ENCODE results near the gene IKBIP.
"Not testable (repeated sequence)": the region's sequence is repeated elsewhere in the genome, so short reads cannot be mapped to it uniquely, and the experiment has no call there.

IKBIP gene, protein sequence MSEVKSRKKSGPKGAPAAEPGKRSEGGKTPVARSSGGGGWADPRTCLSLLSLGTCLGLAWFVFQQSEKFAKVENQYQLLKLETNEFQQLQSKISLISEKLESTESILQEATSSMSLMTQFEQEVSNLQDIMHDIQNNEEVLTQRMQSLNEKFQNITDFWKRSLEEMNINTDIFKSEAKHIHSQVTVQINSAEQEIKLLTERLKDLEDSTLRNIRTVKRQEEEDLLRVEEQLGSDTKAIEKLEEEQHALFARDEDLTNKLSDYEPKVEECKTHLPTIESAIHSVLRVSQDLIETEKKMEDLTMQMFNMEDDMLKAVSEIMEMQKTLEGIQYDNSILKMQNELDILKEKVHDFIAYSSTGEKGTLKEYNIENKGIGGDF

DNA sequence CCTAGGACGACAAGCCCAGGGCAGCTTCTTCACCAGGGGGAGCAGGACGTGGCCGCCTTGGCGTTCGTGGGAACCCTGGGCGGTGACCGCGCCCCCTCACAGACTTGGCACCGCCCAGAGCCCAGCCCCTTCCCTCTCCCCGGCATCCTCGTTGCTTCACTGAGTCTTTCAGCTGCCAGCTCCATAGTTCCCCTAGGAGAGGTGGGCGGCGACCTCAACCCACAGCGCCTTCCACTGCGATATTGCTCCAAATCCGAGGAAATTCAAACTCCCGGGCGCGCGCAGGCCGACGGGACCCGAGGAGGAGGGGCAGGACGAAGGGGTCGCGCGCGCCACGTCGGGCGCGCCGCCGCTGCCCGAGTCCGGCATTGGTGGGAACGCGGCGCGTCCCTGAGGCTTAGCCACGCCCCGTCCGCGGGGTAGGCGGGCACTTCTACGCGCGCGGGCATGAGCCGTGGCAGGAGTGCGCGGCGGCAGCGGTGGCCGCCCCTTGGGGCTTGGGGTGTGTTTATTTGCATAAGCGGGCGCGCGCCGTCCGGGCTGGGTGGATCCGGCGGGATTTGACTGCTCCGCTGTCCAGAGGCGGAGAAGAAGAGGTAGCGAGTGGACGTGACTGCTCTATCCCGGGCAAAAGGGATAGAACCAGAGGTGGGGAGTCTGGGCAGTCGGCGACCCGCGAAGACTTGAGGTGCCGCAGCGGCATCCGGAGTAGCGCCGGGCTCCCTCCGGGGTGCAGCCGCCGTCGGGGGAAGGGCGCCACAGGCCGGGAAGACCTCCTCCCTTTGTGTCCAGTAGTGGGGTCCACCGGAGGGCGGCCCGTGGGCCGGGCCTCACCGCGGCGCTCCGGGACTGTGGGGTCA, at the start of gene IKBIP, which contains the start of gene APAF1:
Gene IKBIP (minus strand): TSS at position 77 of the 860 bp plus-strand sequence. CDS start 87 bp downstream, outside the sequence.
Gene APAF1 (plus strand): TSS at position 579 of the 860 bp plus-strand sequence. CDS start 3,070 bp downstream, outside the sequence.
- DNase-seq = peak; percentile 34 to 99 (median 92)

DNA sequence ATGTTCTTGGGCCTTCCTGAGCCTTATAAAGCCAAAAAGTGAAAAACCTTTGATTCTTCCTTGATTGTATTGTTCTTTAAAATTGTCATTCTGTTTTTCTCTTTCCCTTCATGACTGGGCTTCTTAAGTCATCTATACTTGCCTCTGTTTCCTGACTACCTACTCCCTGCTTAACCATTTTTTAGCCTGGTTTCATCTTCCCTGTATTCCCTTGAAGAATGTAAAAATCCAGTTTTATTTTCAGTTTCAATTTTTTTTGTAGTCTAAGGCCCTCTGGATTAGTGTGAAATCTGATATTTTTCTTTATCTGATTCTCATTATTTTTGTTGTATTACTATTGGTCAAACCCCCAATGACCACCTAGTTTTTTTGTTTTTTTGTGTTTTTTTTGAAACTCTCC, 46.8 kb upstream of the IKBIP start:
- DNase-seq = no peak

DNA sequence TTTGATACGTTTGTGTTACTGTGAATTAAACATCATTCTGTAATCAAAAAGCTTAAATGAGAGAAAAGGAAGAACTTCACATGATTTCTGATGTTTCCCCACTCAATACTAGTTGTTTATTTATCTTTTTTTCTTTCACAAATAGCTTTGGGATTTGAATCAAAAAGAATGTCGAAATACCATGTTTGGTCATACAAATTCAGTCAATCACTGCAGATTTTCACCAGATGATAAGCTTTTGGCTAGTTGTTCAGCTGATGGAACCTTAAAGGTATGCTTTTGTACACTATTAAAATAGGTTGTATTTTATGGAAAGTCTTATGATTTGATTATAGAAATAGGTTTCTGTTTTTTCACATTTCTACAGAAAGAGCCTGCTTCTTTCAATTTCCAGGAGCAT, 42.0 kb upstream of the IKBIP start:
- DNase-seq = no peak

DNA sequence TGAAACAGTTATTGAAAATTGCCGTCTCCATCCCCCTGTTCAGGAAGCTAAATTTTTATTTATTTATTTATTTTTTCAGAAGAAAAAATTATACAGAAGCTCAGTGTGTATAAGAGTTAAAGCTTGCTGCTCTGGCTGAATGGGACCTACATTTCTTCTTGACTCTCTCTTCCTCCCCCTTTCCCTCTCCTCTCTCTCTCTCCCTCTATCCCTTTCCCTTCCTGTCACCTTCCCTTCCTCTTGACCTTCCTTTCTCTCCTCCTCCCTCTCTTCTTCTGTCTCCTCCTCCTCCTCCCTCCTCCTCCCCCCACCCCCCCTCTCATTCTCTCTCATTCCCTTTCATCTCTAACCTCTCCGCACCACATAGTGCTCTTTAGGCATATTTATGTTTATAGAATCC, 39.6 kb upstream of the IKBIP start:
- DNase-seq = no peak

DNA sequence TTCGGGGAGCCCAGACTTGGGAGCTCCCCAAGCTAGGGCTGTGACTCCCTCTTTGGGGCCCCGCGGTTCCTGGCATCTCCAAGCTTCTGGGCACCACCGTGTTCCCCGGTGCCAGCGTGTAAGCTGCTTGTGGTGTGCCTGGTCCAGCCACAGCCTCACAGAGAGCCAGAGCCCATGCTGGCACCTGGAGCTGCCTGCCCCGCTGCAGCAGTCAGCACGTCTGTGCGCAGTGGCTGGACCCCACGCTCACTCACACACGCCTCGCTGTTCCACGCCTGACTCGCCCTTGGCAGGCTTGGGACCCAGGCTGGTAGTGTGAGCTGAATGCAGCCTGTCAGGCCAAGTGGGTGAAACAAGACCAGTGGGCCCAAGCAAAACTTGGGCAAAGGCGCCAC, 35.0 kb upstream of the IKBIP start:
- no peak for DNase-seq

DNA sequence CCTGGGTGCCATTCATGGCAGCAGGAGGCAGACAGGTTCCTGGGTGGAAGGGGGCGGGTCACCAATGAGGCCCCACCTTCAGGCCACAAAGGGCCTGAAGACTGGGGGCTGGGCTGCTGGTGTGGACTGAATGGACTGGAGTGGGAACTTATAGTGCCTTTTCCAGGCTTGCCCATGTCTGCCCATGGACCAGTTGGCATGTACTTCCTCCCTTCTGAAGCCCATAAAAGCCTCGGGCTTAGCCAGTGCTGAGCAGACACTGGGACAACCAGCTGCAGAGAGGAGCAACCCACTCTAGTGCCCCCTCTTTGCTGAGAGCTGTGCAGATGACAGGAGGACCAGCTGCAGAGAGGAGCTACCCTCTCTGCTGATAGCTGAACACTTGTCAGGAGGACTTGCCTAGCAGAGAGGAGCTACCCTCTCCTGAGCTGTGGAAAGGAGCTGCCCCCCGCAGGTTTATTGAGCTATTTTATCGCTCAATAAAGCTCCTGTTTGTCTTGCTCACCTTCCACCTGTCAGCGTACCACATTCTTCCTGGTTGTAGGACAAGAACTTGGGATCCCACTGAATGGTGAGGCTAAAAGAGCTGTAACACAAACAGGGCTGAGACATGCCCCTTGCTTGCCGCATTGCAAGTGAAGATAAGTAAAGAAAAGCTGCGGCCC, 34.5 kb upstream of the IKBIP start:
- no peak for DNase-seq

DNA sequence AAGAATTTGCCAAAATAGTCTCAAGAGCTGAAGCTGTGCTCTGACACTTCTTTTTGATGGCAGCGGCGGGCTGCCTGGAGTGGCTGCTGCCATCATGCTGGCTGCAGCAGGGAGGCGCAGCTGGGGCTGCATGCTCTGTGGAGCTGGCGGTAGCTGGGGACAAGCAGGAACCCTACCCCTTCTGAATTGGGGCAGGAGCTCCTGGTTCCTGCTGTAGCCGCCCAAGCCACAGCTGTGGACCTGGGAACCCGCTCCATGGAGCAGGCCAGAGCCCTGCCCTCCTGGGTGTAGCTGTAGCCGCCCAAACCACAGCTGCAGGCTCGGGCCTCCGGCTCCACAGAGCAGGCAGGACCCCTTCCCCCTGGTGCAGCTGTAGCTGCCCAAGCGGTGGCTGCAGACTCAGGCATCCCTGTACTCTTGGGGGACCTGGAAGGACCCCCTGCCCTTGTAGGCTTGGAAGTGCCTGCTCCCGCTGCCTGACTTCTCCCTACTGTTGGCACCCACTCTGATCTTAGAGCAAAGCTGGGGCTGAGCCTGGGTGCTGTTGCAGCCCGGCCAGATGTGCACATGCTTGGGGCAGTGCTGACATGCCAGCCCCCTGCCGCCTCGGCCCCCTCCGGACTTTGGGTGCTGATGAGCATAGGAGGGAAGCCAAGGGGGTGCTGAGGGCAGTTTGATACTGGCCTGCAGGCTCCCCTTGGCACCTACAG, 33.8 kb upstream of the IKBIP start:
- DNase-seq = no peak

DNA sequence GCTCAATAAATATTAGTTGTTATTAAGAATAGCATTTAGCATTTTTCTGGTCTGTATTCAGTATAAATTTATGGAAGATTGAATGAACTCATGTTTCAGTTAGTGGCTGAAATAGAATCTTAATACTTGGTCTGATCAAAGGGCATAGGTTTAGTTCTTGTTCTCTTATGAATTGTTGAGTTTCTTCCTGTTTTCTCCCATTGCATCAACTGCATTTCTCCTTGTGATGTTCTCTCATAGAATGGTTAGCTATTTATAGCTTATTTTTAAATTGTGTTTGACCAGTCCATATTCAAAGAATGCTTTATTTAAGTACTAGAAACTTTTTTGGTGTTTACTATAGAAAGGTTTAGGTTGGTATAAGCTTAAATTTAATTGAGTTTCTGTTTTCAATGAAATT, 30.3 kb upstream of the IKBIP start:
- no peak for DNase-seq

DNA sequence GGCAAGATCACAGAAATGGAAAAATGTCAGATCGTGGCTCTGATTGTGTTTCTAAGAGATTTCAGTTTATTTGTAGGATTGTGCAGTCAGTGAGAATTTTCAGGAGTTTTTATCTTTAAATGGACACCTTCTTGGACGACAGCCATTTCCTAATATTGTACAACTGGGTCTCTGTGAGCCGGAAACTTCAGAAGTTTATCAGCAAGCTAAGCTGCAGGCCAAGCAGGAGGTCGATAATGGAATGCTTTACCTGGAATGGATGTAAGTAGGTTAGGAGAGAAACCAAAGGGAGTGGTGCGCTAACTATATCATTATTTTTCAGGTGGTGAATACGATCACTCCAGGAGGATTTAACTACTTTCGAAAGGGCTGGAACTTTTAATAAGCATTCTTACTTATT, 26.9 kb upstream of the IKBIP start:
- no peak for DNase-seq

DNA sequence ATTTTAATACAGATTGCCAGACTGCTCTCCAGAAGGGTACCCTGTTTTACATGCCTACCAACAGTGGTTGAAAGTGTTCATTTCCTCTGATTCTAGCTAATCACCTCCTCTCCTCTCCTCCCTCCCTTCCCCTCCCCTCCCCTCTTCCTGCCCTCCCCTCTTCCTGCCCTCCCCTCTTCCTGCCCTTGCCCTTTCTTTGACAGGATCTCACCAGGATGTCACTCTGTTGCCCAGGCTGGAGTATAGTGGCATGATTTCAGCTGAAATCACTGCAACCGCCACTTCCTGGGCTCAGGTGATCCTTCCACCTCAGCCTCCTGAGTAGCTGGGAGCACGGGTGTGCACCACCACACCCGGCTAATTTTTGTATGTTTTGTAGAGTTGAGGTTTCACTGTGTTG, 25.2 kb upstream of the IKBIP start:
- DNase-seq = no peak

DNA sequence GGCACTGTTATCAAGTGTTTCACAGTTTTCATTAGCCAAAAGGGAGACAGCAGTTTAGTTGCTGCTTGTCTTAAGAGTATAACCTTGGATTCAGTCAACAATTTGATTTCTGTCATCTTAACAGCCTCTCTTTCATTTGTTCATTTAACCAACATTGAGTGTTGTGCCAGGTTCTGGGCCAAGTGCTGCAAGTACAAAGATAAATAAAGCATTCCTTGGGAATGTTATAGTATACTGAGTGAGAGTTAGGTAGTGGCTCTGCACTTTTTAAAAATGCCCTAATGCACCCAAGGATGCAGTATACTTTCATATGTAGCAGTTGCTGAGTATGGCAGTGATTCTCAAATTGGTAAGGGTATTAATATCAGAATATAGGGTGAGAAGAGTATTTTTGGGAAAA, 15.9 kb upstream of the IKBIP start:
- no peak for DNase-seq

DNA sequence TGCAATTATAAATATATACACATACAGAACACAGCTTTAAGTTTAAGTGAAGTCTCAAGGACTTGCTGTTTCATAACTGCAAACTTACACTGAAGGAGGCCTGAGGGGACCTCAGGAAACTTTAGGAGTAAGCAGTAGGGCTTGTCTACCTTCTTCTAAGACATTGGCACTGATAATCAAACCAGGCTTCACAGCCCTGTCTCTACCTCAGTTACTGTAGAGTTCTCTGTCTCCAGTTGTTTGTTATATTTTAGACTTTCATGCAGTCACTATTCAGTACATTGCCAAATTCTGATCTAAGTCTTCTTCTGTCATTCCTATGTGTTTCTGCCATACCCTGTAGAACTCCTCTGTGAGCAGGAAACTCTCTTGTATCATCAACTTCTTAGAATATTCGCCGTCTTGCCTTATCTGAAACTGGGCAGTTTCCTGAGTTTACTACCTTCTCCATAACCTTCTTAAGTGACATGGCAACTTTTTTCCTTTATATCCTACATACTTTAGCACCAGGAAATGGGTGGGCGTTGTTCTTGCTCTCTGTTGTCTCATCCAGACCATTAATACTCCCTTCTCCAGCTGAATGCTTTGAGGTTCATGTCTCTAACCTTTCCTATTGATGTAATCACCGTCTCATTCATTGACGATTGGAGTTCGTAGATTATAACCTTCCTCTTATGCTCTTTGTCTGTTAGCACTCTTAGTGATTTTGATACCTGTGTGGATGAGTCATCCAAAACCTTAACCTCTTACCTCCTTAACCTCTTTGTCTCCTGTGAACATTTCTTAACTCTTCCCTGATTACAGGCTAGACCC, 11.9 kb upstream of the IKBIP start:
- no peak for DNase-seq

DNA sequence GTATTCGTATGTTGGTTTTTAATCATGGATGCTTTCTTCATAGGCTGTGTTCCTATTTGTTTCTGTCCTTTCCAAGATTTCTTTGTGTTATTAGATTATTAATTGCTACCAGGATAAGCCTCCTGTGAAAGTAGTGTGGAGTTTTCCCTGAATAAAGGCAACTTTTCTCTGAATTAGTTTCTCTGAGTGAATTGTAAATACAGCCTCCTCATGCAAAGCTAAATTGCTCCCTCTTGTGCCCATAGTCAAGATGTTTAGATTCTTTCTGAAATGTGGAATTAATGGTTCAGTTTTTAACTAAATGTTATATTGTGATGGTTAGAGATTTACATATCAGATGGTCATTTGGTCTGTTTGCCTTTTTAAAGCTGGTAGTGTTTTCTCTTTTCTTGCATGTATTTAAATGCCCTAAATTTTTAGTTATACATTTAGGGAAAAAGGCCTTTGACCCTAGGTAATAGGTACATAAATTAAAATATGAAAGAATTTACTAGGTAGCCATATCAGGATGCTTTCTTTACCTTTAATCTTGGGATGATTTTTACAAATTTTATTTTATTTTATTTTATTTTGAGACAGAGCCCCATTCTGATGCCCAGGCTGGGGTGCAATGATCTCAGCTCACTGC, 9.4 kb upstream of the IKBIP start:
- DNase-seq = peak in 1 of 56 donors; percentile 1

DNA sequence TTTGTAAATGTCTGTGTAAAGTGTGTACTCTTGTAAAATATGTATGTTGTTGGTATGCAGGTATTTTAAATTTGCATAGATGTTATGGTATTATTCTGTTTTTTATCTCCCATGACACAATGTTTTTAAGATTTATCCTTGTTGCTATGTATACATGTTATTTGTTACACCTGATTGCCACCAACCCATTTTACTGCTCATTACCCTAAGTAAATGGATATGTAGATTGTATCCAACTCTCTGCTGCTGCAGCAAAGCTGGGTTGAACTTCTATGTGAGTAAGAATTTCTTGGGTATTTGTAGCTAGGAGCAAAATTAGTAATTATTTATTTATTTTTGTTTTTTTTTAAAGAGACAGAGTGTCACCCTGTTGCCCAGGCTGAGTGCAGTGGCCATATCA, 6.7 kb upstream of the IKBIP start:
- DNase-seq = no peak

DNA sequence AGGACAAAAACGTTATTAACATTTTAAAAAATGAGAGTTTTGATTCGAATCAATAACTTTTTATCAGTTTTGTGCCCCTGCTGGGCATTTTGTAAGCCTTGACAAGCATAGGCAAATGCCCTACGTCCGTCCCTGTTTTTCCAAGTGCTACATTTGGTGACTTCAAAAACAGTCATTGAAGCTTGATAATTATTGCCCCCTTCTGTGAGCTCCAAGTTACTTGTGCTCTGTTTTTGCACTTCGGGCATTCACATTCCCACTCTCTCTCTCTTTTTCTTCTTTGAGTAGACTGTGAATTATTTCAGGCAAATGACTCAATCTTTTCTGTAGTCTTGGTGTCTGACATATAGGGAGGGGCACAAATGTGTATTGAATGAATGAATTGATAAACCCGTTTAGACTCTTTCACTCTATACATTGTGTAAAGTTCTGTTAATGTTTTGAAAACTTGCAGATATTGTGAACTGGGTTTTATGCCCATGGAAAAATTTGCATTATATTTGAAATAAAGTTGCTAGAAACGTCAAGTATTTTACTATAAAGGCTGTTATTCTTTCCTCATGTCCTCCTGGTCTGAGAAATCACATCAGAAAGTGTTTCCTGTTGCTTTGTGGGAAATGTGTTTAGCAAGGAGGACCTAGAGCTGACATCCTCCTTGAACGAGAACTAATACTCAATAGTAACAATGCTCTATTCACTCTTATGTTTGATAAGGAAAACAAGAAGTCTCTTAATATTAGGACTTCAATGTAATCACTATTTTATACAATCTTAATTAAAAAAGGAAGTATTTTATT, 1.9 kb upstream of the IKBIP start:
- DNase-seq = no peak

DNA sequence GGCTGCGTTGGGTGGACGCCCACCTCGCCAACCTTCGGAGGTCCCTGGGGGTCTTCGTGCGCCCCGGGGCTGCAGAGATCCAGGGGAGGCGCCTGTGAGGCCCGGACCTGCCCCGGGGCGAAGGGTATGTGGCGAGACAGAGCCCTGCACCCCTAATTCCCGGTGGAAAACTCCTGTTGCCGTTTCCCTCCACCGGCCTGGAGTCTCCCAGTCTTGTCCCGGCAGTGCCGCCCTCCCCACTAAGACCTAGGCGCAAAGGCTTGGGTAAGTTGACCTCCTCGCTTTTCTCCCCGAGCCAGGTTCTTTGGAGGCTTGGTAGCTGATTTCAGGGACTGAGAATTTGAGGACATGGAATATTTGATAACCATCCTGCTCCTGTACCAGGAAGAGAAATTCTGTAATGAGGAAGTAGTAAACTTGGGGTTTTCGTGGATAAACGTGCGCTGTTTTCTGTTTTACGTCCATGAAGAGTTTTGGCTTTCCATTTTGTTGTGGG, 1.0 kb upstream of the IKBIP start:
- peak in 31 of 56 donors; percentile 1 to 60 (median 30) for DNase-seq

DNA sequence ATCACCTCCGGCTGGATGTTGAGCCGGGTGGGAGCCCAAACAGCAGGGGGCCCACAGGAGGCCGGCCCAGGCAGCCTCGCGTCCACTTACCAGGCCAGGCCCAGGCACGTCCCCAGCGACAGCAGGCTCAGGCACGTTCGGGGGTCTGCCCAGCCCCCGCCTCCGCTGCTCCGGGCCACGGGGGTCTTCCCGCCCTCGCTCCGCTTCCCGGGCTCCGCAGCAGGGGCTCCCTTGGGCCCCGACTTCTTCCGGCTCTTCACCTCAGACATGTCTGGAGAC, 216 bp downstream of the IKBIP start:
- DNase-seq = peak in 16 of 56 donors; percentile 9 to 68 (median 46)

DNA sequence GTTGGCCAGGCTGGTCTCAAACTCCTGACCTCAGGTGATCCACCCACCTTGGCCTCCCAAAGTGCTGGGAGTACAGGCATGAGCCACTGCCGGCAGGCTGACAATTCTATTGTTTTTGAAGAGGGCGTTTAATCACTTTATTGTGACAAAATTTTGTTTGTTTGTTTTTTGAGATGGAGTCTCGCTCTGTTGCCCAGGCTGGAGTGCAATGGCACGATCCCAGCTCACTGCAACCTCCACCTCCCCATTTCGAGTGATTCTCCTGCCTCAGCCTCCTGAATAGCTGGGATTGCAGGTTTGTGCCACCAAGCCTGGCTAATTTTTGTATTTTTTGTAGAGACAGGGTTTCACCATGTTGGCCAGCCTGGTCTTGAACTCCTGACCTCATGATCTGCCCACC, 1.8 kb downstream of the IKBIP start:
- DNase-seq = not testable (repeated sequence)

DNA sequence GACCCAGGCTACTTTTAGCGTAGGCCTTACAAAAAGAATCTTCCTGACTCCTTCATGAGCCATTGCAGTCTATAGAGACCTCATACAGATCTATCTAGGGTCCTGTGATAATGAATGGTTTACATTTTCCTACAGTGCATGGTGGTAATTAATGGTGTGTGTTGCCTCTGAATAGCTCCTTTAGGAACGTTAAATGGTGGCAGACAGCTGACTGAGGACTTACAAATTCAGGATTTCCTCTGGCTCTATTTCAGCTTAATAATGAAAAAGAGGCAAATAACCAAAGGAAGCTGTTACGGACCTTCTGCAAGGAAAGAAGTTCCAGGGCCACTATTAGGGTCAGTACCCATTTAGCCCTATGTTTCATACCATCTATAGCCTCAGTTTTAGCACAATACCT, 5.1 kb downstream of the IKBIP start:
- DNase-seq = no peak
